HG03097 (cell line): ENCODE measurements around the gene SSR2.

Experiments
- ATAC-seq: cut with Tn5 transposase; IDR thresholded peaks from one replicate; pipeline ENCODE4 v1.9.1; 2021; ENCODE audit not compliant: unreplicated experiment, low FRiP score

Gene SSR2

GRCh38 chr1:156020293-156021092 is at the start of gene SSR2:
Gene SSR2 (minus strand): TSS chr1:156020951. CDS start chr1:156020167, 784 bp downstream.
- ATAC-seq = peak; percentile 90

GRCh38 chr1:156070548-156070947 is 49.8 kb upstream of the SSR2 start:
- no peak for ATAC-seq

- no peak for ATAC-seq
Observed at GRCh38 chr1:156069490-156070455, 49.0 kb upstream of the SSR2 start.

- no peak for ATAC-seq
Observed at GRCh38 chr1:156067262-156067661, 46.5 kb upstream of the SSR2 start.

GRCh38 chr1:156065871-156066270 is 45.1 kb upstream of the SSR2 start:
- ATAC-seq = no peak

GRCh38 chr1:156065212-156065611 is 44.5 kb upstream of the SSR2 start:
- no peak for ATAC-seq

- no peak for ATAC-seq
Observed at GRCh38 chr1:156064615-156065014, 43.9 kb upstream of the SSR2 start.

- ATAC-seq = no peak
Observed at GRCh38 chr1:156063997-156064285, 43.2 kb upstream of the SSR2 start.

GRCh38 chr1:156062189-156062588 is 41.4 kb upstream of the SSR2 start:
- ATAC-seq = no peak

GRCh38 chr1:156060937-156061636 is 40.3 kb upstream of the SSR2 start, which contains the start of gene RAB25:
Gene RAB25 (plus strand): TSS chr1:156061160. CDS start chr1:156061401, 241 bp downstream.
- no peak for ATAC-seq

GRCh38 chr1:156056326-156056849 is 35.6 kb upstream of the SSR2 start:
- no peak for ATAC-seq

- ATAC-seq = no peak
Observed at GRCh38 chr1:156055281-156056048, 34.7 kb upstream of the SSR2 start.

- peak; percentile 72 for ATAC-seq
Observed at GRCh38 chr1:156054500-156055280, 33.9 kb upstream of the SSR2 start, which contains the start of gene LAMTOR2. Gene LAMTOR2 (plus strand): TSS chr1:156054782. CDS start chr1:156054890, 108 bp downstream.

- ATAC-seq = peak; percentile 40
Observed at GRCh38 chr1:156053768-156054499, 33.2 kb upstream of the SSR2 start, which contains the start of gene UBQLN4. Gene UBQLN4 (minus strand): TSS chr1:156053798. CDS start chr1:156053701, 97 bp downstream.

- ATAC-seq = no peak
Observed at GRCh38 chr1:156052862-156053767, 32.4 kb upstream of the SSR2 start.

GRCh38 chr1:156051011-156051725 is 30.4 kb upstream of the SSR2 start:
- ATAC-seq = no peak

GRCh38 chr1:156050376-156050775 is 29.6 kb upstream of the SSR2 start:
- no peak for ATAC-seq
